ENCODE measurements around the gene XRCC2. TPM values are rescaled to one million over a fixed set of nuclear protein-coding genes. Genes with fewer than 3 reads are reported as not detected.

The XRCC2 gene
- total and polyA plus RNA-seq, 2 of the 8 experiments (the other 6 are each of a cell fraction or from before 2014, with no cell fraction given) = 14.6 to 34.0 TPM

- no peak overlapping the region for H4K5ac ChIP-seq (ENCODE audit: insufficient read length, low read depth, low read length)
- H4K20me1 ChIP-seq (replicated peaks in 1 of 2; ENCODE audit: control insufficient read depth in 1 of 2, insufficient read depth in 2 of 2, low read length in 2 of 2) = no peaks in the 10 kb centered on the region
- FAIRE-seq = no peak
- no peaks in the 10 kb centered on the region for H3K9me3 ChIP-seq (ENCODE audit: insufficient read depth in 2 of 2, low read depth in 1 of 2, low read length in 1 of 2)
- no peak overlapping the region for H4K8ac ChIP-seq (ENCODE audit: extremely low read depth, insufficient read depth, low read length)
- 0 out of 7 replicates have a peak, but pooled peaks cover 0 to 2% (median 0%) of the 10 kb centered on the region in 4 experiments for H3K4me1 ChIP-seq (replicated peaks in 1 of 4; ENCODE audit: control insufficient read depth in 3 of 4, insufficient read depth in 4 of 4, low read length in 3 of 4)
- no peak for DNase-seq (ENCODE audit: low read depth in 1 of 2, low spot score in 2 of 2)
- peak overlapping the region; percentile 20; the same call in 1 of the 2 replicates for H2AFZ ChIP-seq (ENCODE audit: low read length)
- H2BK120ac ChIP-seq (replicated peaks; ENCODE audit: low read depth, low read length) = no peak overlapping the region
- ChIA-PET CTCF (ENCODE audit: partially characterized antibody) (no interaction called here), POLR2A (ENCODE audit: partially characterized antibody) (no interaction called here)
- no peak overlapping the region for H3K14ac ChIP-seq (ENCODE audit: insufficient read length)
- no peak overlapping the region for H3K27ac ChIP-seq (ENCODE audit: low read depth, low read length)
- no peak overlapping the region for H3K4ac ChIP-seq (replicated peaks; ENCODE audit: insufficient read length, low read depth, low read length)
- no peak overlapping the region for H3K4me3 ChIP-seq (ENCODE audit: extremely low read depth in 1 of 4, insufficient read depth in 2 of 4, low read depth in 3 of 4, low read length in 4 of 4)
- no peak overlapping the region for H2AK5ac ChIP-seq (ENCODE audit: low read depth, low read length)
- no peak overlapping the region for H2BK12ac ChIP-seq (ENCODE audit: low read depth, low read length)
- no peak overlapping the region for H2BK15ac ChIP-seq (ENCODE audit: low read length)
- no peak for TF ChIP-seq BCL11A (IDR thresholded peaks at IDR 0.05; ENCODE audit: low read depth in 2 of 2, low read length in 2 of 2)
- no peak for TF ChIP-seq HDAC6 (IDR thresholded peaks at IDR 0.05; ENCODE audit: low read depth, low read length)
- no peak for TF ChIP-seq CHD1 (IDR thresholded peaks at IDR 0.05; ENCODE audit: low read depth, low read length)
- H3K4me2 ChIP-seq (ENCODE audit: insufficient read depth in 1 of 2, low read depth in 2 of 2, low read length in 2 of 2) = no peak overlapping the region
- H3K79me1 ChIP-seq (ENCODE audit: low read depth, low read length) = no peaks in the 10 kb centered on the region
- H3K23ac ChIP-seq (ENCODE audit: insufficient read length) = no peak overlapping the region
- H2BK5ac ChIP-seq (ENCODE audit: low read depth, low read length) = no peak overlapping the region
- H3K79me2 ChIP-seq (ENCODE audit: control insufficient read depth in 1 of 2, insufficient read depth in 2 of 2, low read length in 2 of 2) = no peaks in the 10 kb centered on the region
- WGBS, 2 experiments (ENCODE audit: extremely low coverage in 1 of 2, insufficient coverage in 1 of 2, insufficient read length in 1 of 2, insufficient replicate concordance in 2 of 2, low coverage in 1 of 2, low lambda C conversion rate in 2 of 2, missing lambda C conversion rate in 1 of 2) = 95% methylated on average over 8 of the region's 8 CpGs; no CpG with 5 or more reads in 1 of the 2 experiments
- H2BK20ac ChIP-seq (ENCODE audit: low read length) = no peak overlapping the region
- no peak overlapping the region for H3K56ac ChIP-seq (replicated peaks; ENCODE audit: insufficient read length, low read depth, low read length)
- no peak overlapping the region for H4K91ac ChIP-seq (replicated peaks; ENCODE audit: insufficient read length, low read length)
- no peaks in the 10 kb centered on the region for H3K36me3 ChIP-seq (ENCODE audit: control insufficient read depth in 2 of 4, insufficient read depth in 4 of 4, low read length in 3 of 4)
- no peaks in the 10 kb centered on the region; the same call in 1 of the 2 replicates for H3K23me2 ChIP-seq (ENCODE audit: low read depth, low read length)
- H3K18ac ChIP-seq (ENCODE audit: extremely low read depth, low read length) = no peak overlapping the region
- no peak overlapping the region for H3K9ac ChIP-seq (replicated peaks in 1 of 4; ENCODE audit: extremely low read depth in 1 of 4, low read depth in 3 of 4, low read length in 3 of 4)
- H3K27me3 ChIP-seq (replicated peaks in 1 of 4; ENCODE audit: control insufficient read depth in 3 of 4, extremely low read depth in 1 of 4, insufficient read depth in 3 of 4, low read length in 3 of 4) = no peaks in the 10 kb centered on the region
These were observed 42.4 kb downstream of the XRCC2 start for GRCh38 chr7:152633504-152633903.

All from H1 (cell line).